ENCODE results near the gene ATP5F1E. TPM values are rescaled to one million over a fixed set of nuclear protein-coding genes. Genes with fewer than 3 reads are reported as not detected.

Gene ATP5F1E
- 16.1 TPM for total RNA-seq

DNA sequence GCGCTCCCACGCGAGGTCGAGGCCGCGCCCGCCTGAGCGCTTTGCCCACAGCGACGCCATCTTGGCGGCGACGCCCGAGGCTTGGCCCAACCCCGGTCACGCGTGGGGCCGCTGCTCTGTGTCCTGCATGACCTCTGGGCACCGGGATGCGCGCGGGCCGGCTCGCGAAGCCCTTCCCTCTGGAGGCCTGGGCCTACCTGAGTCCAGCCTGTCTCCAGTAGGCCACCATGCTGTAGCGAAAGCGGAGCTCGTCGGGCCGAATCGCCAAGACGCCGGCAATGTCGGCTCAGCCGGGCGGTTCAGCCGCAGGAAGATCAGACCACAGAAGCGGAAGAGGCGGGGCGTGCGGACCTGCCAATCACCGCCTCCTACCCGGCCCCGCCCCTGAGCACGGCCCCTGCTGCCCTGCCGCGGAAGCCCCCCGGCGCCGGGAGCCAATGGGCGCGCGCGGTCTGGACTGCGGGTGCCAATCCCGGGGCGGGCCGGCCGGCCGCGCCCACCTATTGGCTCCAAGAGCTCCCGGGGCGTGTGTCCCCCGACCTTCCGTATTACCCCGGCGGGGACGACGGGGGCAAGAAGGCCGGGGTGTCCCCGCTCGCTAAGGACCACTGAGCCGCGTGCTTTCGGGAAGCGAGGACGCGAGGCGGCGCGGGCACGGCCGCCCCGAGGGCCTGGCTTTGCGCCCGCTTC lies at the start of gene ATP5F1E:
TSS of gene ATP5F1E (minus strand) at position 313 of the 690 bp plus-strand sequence. CDS start at position 229, 84 bp downstream.
- peak; percentile 98 for DNase-seq

DNA sequence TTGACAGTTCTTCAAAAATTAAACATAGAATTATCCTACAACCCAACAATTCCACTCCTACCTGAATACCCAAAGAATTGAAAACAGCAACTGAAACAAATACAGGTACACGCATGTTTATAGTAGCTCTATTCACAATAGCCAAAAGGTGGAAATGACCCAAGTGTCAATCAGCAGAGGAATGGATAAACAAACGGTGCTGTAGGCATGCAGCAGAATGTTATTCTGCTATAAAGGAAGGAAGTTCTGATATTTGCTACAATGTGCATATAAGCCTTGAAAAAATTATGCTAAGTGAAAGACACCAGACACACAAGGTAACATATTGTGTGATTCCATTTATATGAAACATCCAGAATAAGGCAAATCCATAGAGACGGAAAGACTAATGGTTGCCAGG lies 48.9 kb upstream of the ATP5F1E start:
- peak; percentile 33 for DNase-seq

DNA sequence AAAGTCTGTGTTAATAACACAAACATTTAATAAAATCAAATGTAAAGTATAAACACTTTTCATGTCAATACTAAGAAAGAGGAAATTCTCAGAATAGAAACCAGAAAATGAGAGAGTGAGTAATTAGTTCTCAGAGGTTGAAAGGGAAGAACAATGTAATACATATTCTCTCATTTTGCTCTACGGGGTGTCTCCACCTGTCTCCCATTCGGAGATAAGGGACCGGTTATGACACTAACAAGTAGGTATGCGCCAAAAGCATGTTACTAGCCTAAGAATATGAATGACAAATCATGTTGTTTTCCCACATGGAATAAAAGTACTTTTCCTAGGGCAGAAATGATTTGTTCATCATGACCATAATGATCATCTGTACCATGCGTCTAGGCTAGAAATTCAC lies 46.1 kb upstream of the ATP5F1E start:
- no peak for DNase-seq

DNA sequence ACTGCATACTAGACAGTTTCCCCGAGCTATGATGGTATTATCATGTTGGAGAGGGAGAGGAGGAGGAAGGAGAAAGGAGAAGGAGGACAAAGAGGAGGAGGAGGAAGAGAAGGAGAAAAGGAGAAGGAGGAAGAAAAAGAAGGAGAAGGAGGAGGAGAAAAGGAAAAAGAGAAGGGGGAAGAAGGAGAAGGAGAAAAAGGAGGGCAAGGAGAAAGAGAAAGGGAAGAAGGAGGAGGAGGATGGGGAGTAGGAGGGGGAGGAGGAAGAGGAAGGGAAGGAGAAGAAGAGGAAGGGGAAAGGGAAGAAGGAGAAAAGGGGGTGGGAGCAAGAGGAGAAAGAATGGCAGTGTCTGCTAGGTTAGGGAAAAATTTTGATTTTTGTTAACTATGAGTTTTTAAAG lies 45.6 kb upstream of the ATP5F1E start:
- no peak for DNase-seq

- no peak for DNase-seq
Observed at GRCh38 chr20:59075934-59076508, 43.9 kb upstream of the ATP5F1E start.

- no peak for DNase-seq
Observed at GRCh38 chr20:59074456-59074855, 42.3 kb upstream of the ATP5F1E start.

DNA sequence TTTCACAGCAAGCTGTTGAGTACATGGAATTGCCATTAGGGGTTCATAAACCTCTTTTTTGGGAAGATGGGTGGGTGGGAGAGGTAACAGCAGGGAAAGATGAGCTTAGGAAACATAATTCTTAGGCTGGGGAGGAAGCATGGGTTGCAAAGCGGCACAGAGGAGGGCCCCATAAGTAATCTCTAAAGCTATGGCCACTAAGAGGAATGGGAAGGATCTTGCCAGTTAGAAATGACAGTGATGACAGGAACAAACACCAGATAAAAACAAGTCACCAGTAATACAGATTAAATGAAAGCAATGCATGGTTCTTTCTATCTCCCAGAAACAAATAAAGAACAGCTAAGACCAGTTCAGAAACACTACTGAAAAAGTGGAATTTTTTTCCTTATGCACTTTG lies 41.4 kb upstream of the ATP5F1E start:
- no peak for DNase-seq

GRCh38 chr20:59071216-59071615 lies 39.1 kb upstream of the ATP5F1E start:
- DNase-seq, result no peak

DNA sequence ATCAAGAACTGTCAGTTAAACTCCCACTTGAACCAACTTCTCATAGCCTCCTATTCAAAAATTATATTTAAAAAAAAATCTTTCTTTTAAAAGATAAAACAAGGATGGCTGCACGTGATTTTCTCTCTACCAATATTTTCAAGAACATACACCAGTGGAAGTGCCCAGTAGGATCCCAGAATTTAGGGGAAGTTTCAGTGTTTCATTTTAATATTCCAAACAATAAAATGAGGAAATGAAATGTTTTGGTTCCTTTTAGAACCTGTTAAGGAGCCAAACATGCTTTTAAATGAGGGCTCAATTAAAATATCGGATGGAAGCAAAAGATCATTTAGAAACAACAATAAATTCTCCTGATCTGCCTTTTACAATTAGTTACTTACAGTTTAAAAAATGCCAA lies 36.9 kb upstream of the ATP5F1E start:
- DNase-seq, result no peak

GRCh38 chr20:59068534-59068933 lies 36.4 kb upstream of the ATP5F1E start:
- no peak for DNase-seq

- DNase-seq, result no peak
Observed at GRCh38 chr20:59064214-59064722, 32.1 kb upstream of the ATP5F1E start.

DNA sequence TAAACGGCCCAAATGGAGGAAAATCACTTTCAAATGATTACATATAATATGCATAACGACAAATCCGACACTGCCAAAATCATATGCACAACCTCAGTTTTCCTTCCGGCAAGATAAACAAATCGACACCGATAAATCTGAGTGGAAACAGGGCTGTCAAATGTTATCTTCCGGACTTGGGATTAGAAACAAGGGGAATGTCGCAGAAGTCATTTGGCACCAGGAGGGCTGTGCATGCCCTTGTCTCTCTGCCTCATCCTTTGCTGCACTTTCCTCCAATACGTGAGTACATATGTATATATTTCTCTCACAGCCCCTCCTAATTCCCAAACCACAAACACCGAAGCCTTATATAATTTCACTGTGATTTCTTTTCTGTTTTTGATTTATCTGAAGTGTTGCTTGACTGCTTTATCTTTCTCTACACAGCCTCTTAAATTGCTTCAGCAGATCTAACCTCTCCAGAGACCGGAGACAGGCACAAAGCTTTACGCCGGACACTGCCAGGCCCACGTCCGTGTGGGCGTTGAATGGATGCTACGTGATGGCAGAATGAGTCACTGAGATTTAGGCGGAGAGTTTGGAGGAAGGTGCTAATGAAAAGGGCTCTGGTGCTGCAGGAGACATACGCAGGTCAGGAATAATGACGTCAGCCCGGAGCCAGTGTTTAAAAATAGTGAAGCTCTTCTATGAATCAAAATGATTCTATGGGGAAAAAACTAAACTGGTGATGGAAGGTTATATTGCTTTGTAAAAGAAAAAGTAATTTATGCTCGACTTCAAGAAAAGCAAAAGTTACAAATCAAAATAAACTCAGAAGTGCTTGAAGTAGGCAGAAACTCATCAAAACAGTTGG lies 31.5 kb upstream of the ATP5F1E start:
- no peak for DNase-seq

DNA sequence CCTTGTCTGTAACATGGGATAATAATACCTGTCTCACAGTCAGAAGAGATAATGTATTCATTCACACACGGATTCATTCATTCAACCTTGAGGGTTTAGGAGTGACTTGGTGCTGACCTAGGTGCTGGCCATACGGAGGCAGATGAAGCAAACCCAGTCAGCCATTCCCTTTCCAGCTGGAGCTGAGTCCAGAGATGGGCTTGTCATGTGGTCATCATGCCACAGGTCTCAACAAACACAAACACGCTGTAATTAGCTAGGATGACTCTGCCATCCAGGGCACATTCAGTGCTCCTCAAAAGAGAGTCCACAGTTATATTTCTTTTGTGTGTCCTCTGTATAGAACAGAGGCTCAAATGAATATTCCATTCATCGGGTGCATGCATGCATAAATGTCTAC lies 29.9 kb upstream of the ATP5F1E start:
- DNase-seq, result no peak

- peak; percentile 22 for DNase-seq
Observed at GRCh38 chr20:59055302-59055701, 23.2 kb upstream of the ATP5F1E start.

GRCh38 chr20:59051666-59052185 lies 19.6 kb upstream of the ATP5F1E start:
- peak; percentile 64 for DNase-seq

DNA sequence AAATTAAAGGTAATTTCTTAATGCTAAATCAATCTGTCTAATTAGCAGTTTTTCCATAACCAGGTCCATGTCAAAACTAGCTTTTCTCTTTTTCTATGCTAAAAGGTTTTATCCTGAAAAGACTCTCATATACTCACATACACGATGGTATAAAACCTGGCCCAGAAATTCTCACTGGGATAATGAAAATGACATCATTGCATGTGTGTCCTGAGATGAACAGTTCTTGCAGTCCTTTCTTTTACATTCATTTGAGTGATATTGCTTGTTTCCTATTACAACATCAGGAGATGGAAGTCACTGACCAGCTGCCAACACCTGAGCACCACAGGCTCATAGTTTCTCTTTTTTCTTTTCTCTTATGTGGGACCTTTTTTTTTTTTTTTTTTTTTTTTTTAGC lies 18.3 kb upstream of the ATP5F1E start:
- DNase-seq, result no peak

GRCh38 chr20:59048681-59049030 lies 16.5 kb upstream of the ATP5F1E start:
- DNase-seq, result no peak

DNA sequence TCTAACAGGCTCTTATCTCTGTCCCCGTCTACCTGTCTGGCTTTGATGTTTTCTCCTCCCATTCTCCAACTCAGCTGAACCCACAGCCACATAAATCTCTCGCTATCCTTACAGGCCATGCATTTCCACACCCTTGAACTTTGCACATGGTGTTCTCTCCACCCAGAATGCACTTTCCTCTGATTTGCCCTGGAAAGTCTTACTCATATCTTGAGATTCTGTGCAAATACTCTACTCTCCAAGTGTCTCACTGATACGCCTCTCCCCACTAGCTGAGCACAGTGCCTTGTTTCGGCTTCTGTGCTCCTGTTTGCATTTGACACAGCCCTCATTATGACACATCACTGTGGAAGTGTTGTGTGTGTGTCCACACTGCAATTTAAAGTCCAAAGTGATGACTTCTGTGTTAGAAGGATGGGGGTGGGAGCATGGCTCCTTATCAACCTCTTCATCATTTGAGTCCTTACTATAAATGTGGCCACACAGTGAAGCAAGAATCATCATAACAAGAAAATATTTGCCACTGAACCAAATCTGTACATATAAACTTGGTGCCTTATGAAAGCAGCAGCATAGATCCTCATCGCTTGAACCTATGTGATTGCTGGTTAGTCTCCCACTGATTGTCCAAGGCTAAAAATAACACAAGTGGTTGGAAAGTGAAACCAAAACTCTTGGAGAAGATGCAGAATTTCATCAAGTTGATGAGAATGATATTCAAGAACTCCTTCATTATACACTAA lies 16.0 kb upstream of the ATP5F1E start:
- DNase-seq, result no peak

DNA sequence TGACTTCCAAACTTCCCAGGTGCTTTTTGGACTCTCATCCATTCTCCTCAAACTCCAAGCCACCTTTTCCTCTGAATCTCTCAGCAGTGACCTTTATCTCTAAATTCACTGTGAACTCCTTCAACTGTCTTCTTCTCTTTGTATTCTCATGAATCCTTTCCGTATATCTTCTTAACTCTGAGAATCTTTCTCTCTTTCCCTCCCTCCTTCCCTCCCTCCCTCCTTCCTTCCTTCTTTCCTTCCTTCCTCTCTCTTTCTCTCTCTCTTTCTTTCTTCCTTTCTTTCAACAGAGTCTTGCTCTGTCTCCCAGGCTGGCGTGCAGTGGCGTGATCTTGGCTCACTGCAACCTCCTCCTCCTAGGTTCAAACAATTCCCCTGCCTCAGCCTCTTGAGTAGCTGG lies 14.7 kb upstream of the ATP5F1E start:
- no peak for DNase-seq

DNA sequence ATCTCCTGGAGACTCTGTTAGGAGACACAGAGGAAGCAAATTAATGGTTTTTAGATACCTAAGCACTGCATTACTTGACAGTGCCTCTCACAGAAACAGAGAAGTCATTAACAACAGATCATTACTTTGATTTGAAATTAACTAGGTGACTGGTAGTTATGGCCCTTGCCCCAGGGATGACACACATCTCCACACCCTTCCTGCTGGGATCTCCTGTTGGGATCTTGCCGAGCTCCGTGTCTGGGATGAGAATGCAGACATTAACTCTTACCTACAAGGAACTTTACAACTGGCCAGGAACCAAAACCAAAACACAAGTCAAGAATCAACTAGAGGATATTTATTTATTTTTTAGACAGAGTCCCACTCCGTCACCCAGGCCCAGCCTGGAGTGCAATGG lies 12.7 kb upstream of the ATP5F1E start:
- no peak for DNase-seq

GRCh38 chr20:59044295-59044694 lies 12.2 kb upstream of the ATP5F1E start:
- DNase-seq, result no peak

GRCh38 chr20:59043698-59044097 lies 11.6 kb upstream of the ATP5F1E start:
- no peak for DNase-seq

Data from tongue (tissue), 2 donors.